CD4-positive, alpha-beta T cell treated with Interleukin-17A for 1 hour (primary cell): ENCODE results near the gene MAP2K1.
"Not testable (repeated sequence)": the region's sequence is repeated elsewhere in the genome, so short reads cannot be mapped to it uniquely, and the experiment has no call there.

ENCODE experiments used
- DNase-seq: peaks from one replicate; pipeline ENCODE4 v3.0.0-alpha.2; 2020

MAP2K1 gene

DNA sequence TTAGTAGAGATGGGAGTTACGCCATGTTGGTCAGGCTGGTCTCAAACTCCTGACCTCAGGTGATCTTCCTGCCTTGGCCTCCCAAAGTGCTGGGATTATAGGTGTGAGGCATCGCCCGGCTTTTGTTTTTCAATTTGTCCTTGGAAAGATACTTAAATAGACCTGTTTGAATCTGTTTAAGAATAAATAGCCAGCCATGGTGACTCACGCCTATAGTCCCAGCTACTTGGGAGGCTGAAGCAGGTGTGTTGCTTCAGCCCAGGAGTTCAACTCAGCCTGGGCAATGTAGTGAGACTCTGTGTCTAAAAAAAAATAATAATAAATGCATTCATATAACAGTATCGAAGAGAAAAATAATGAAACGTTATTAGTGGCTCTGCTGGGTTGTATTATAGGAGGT, 93.6 kb downstream of the MAP2K1 start:
- DNase-seq = no peak

DNA sequence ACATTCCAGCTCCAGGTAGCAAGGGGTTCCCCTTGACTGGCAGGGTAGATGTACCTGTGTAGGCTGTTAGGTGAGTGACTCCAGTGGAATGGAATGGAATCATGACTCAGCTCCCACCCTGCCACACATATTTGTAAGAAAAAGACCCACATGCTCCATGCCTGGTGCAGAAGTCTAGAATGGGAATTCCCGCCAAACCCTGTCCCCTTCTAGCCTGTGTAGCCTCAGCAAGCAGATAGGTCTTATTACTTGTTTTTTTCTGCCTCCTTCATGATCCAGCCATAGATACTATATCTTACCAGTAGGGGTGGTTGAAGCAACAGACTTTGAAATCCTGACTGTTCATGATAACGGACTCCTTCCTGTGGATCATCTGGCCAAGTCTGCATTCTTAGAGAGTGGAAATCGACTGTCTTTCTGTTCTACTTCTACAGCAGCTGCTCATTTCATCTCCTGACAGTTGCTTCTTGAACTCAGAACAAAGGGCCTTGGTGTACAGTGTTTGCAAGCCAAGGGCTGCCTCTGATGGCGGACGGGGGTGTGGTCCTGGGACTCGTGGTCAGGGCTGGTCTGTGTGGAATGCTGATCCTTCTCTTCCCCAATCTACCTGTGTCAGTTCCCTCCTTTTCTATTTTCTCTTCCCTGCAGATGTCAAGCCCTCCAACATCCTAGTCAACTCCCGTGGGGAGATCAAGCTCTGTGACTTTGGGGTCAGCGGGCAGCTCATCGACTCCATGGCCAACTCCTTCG, 94.6 kb downstream of the MAP2K1 start:
- DNase-seq = no peak

DNA sequence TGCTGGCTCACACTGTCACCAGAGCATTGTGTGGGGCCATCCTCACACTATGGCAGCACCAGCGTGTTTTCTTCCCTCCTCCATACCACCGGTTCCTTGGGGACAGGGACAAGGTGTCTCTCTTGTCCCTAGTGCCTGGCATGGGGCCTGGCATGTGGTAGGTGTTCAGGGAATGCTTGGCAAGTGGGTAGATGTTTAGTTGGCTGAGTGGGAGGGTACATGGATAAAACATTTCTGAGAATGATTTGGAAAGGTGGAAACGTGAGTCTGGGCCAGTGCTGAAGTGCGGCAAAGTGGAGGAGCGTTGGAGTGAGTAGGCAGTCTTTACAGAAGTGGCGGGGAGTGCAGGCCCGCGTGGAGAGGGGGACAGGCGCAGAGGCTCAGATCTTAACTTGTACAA, 95.8 kb downstream of the MAP2K1 start:
- DNase-seq = no peak

DNA sequence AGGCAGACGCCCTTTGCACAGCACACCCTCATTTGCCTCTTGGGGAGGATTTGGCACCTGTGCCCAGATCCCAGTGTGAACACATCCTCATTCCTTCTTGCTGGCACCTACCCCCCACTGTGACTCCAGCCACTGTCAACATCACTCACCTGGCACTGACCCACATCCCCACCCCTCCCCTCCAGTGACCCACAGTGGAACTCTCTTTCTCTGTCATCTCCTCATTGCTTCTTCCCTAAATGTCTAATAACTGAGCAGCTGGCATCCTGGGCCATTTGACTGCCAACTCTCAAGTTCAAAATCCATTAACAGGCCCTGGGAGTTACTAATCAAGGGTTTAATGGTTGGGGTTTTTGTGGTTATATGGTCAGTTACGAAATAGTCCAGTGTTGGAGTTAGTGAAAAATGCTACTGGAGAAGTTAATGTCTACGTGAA, 96.4 kb downstream of the MAP2K1 start:
- DNase-seq = no peak

DNA sequence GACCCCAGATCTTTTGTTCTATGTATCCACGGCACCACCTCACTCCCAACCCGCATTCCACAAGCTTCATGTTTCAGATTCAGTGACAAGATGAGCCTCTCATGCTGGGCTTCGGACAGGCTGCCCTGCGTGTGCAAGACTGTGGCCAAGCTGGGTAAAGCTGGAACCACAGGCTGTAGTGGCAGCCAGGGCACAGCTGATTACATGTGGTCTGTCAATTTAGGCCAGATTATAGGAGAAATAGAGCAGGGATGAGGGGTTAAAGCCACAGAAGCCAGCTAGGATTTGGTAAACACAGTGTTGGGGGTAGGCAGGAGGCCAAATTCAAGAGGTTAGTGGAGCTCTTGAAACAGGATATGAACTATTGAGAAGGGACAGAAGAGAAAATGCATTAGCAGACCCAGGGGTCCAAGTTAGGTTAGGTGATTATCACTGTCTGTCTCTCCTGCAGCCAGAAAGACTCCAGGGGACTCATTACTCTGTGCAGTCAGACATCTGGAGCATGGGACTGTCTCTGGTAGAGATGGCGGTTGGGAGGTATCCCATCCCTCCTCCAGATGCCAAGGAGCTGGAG, 97.9 kb downstream of the MAP2K1 start:
- DNase-seq = no peak

DNA sequence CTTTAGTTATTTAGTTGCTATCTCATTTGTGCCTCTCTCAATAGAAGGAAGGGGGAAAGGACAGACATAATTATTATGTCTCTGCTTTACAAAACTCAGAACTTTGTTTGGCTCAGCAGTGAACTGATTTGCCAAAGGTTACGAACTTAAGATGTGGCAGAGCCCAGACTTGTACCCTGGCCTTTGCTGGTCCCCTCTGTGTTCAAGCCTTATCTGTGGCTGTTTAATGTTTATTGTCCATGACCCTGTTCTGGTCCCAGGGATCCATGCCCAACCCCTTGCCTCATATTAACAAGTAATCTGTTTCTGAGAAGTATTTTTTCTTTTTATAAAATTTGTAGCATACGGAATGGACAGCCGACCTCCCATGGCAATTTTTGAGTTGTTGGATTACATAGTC, 100.2 kb downstream of the MAP2K1 start:
- no peak for DNase-seq

DNA sequence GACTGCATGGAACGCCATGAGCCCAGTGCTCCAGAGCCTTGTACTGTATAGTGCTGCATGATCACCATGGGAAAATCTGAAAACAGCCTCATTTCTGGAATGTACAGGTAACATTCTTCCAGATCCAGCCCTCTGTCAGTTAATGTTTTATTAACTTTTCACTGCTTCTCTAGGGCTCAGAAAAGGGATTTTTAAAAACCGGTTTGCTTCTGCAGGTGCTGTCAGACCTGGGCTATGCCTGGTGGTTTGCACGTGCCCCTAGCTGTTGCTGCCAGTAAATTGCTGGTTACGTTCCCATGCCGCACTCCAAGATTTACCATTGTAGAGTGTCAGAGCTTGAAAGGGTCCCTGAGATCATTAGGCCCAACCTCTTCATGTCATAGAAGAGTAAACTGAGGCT, 101.8 kb downstream of the MAP2K1 start:
- DNase-seq = no peak

DNA sequence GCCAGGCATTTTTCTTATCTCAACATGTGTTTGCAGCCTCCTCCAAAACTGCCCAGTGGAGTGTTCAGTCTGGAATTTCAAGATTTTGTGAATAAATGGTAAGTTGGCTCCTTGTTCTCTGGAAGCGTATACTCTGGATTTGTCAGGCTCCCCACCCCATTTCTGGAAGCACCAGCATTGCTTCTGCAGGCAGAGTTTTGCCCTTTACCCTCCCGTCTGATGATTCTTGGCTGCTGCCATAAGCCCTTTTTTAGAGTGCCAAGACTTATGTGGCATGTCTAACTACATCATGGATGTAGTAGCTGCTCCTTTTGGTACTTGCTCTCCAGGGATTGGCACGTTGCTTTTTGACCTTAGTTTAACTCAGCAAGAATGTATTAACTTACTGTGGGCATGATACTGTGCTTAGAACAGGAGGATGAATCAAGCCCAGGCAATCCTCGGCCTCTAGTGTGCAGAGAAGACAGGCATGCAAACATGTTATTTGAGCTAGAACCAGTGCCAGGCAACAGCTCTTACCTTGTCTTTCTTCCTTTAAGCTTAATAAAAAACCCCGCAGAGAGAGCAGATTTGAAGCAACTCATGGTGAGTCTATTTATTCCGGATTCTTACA, 102.6 kb downstream of the MAP2K1 start:
- DNase-seq = no peak

DNA sequence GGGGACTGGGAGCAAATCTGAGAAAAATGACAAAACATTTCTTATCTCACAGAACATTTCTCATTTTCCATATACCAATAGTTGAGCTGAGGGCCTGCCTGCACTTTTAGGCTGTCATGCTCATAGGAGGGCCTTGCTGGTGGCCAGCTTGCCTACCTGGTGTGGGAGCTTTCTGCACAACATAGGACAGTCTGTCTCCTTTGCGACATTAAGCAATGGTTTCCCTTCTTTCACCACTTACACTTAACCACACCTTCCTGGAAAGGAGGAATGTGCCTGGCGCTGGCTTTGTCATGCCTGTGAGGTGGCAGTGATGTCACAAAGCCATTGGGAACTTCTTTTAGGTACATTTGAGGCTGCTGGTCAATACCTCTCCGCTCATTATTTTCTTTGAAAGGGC, 105.1 kb downstream of the MAP2K1 start:
- no peak for DNase-seq

DNA sequence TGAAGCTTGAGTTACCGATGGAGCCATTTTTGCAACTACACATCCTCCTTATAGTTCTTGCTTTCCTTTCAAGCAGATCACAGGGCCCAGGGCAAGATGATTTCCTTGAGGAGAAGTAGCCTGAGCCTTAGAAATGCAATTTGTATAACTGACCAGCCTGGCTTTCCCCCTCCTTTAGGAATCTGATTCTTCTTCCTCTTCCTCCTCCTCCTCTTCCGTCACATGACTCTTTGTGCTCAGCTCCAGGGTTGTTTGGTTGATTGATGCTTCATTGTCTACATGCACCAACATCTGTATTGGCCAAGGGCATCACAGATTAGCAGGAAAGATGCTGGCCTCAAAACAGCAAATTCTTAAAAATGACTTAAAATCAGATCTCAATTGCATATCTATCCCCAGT, 107.5 kb downstream of the MAP2K1 start:
- no peak for DNase-seq

DNA sequence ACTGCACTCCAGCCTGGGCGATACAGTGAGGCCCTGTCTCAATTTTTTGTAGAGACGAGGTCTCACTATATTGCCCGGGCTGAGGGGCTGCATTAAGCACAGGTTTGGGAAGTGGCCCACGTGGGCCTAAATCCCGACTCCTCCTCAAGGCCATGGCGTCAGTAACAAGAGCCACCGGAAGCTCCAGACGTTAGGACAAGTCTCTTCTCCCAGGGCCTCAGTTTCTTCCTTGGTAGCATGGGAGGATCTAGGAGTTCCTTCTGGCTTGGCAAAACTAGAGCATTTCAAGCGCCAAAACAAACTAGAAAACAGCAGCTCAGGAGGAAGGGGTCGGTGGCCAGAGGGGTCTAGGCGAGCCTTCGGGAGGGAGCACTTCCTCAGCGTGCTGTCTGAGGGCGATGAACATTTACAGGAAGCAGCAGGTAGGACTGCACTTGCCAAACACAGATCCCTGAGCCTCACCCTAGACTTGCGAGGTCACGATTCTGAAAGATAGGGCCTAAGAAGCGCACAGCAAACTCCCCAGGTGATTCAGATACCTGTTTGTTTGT, 110.3 kb downstream of the MAP2K1 start:
- DNase-seq = no peak

DNA sequence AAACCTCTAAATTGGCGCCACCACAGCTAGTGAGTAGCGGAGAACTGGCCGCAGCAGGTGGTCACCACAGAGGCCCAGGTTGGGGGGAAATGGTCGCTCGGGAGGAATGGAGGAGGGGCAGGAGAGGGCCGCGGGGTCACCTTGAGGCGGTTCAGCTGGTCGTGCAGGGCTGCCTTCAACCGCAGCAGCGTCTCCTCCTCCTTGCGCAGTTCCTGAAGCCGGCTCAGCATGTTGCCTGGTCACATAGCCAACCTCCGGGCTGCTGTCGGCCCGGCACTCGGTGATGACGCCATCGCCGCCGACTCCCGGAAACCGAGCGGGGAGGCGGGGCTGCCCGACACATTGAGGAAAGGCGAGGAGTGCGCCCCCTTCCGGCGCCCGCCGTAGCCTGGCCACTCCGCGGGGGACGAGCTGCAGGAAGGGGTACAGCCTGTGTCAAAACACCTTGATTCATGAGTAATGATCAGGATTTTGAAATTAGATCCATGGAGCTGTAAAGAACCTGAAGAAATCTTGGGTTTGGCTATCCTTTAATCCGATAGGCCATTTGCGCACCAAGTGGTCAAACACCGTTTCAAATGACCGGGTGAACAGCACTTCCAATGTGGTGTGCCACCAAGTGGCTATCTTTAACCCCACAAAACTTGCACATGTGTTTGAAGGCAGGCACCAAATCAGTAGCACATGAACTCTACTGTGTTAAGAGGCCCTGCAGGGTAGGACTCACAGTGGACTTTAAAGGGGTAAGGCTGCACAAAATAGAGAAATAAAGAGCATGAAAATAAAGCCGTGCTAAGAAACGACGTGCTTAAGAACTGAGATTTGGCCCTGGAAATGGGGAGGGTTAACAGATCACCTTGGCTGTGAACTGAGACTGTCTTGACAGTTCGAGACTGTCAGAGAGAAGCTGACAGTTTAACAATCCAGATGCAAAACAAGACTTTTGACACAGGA, 111.1 kb downstream of the MAP2K1 start, which contains the start of gene SNAPC5:
Gene SNAPC5 (minus strand): TSS at position 261 of the 954 bp plus-strand sequence. CDS start 31 bp downstream, at position 230.
- DNase-seq = peak; percentile 97

DNA sequence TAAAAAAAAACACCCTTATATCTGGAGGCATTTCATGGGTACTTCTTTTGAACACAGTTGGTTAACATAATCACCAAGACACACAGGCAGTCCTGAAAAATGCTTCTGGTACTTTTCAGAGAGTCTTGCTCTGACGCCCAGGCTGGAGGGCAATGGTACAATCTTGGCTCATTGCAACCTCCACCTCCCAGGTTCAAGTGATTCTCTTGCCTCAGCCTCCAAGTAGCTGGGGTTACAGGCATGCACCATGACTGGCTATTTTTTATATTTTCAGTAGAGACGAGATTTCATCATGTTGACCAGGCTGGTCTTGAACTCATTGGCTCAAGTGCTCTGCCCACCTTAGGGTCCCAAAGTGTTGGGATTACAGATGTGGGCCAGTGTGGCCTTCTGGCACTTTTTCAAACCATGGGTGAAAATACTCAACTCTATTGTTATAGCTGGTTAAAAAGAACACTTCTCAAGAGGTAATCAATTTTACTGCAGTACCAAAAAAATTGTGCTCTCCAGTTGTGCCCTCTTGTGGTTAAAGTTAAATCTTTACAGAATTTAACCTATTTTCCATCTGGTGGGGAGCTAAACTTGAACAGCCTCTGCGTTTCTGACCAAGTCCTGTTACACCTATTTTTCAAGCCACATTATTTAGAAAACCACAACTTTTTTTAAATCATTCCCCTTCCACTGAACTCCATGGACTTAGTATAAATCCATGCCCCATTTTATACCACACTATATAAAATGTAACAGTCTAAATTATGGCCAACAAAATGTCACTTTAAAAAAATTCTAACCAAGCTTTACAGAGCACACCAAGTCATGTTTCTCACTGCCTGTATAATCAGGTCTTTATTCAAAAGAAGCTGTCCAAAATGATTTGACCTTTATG, 112.0 kb downstream of the MAP2K1 start:
- DNase-seq = peak; percentile 66

DNA sequence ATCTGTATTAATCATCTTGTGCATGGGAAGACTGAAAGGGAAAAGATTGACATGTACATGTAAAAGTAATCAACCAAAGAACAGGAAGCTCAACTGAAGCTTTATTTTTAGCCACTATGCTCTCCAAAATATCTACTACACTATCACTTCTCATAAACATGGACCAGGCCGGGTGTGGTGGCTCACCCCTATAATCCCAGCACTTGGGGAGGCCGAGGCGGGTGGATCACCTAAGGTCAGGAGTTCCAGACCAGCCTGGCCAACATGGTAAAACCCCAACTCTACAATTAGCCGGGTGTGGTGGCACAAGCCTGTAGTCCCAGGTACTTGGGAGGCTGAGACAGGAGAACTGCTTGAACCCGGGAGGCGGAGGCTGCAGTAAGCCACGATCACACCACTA, 113.6 kb downstream of the MAP2K1 start:
- DNase-seq = not testable (repeated sequence)

DNA sequence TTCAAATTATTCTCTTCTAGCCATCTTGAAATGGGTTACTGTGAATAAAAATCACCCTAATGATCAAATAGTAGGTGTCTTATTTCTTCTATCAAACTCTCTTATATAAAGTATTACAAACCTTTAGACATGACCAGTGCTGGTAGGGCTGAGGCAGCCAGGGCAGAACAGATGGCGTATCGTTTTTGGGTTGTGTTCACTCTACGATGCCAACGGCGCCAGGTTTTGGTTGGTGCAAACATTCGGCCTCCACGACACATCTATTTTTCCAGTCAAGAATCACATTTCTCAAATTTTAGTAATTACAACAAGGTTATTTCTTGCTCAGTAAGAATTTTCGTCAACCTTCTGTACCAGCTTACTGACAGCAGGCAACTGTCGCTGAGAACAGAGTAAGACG, 115.8 kb downstream of the MAP2K1 start:
- DNase-seq = no peak

DNA sequence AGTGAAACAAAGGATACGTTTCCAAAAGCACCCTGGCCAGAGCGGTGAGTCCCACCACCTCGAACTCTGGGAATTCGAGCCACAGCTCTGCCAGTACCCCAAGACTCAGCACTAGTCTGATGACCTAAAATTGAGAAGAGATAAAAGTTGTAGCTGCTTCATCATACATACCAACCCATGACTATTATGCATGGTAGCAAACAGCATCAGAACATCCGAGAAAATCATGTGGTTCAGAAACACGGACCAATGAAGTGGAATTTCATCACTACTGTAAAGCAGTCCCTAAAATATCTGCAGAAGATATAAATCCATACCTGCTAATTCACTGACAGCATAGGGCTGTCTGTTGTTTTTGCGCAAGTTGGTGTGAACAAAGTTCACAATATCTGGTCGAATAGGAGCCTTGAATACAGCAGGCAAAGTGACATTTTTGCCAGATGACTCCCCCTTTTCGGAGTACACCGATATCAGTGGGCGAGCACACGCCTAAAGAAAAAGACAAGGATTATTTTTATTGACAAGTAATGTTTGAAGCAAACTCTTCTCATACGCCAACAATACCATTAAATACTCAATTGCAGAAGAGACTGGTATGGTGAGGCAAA, 116.4 kb downstream of the MAP2K1 start:
- DNase-seq = not testable (repeated sequence)

DNA sequence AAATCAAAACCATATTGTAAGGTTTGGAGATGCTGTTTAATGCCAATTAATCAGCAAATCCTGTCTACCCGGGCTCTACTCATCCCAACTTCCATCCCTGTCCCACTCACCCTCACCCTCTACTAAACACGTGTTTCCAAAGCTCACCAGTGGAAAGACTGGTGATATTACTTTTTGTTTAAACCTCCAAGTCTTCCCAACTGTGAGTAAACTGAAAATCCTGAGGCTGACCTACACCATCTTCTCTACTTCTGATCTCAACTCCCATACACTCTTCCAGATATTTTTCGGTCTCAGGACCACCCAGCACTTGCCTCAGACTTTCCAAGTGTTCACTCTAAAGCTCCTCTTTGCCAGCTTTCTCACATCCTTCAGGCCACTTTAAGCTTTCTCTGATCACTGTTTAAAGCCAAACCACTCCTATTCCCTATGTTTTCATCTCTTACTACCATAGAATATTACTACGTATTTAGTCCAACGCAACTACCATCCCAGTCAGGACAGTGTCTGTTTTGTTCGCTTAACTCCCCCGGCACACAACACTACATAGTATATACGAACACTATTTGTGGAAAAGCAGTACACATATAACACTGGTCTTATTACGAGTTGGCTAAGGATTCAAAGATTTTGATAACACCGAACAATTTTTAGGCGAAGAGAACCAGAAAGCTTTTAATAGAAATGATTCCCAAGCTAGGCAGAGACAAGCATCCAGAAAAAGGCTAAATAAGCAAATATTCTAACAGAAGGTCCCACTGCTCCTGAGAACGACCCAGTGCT, 117.3 kb downstream of the MAP2K1 start:
- DNase-seq = no peak

DNA sequence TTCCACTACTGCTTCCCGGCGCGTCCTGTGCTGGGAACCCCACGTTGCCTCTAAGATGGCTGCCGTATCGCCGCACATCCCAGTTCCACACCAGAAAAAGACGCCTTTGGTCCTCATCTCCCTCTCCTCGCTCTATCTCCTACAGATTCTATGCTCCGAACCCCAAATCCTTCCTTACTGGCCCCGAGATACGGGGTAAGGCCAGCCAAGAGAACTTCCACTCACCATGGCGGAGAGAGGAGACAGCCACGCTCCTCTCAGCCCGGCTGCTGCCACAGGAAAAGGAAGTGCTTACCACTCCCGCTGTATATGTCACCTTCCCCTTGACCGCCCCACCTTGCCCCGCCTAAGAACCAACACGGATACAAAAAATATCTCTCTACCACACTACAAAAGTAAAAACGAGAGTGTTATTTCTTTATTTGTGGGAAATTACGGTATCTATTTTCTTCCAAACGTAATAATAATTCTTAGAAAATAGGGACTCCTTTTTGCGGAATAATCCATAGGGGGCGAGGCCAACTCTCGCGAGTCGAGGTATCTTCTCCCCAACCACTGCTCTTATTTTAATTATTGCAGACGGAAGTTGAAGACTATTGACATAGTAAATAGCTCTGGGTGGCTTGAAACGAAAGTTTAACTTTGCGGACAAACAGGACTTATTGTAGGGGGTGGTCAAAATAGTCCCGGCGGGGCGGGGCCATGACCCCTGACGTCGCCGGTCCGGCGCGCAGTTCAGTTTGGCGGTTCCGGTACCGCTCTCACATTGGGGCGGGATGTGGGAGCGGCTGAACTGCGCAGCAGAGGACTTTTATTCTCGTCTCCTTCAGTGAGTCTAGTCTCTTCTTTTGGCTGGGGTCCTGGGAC, 118.1 kb downstream of the MAP2K1 start, which contains the start of the genes RPL4 and ZWILCH:
Gene RPL4 (minus strand): TSS at position 293 of the 867 bp plus-strand sequence. CDS start 65 bp downstream, at position 228.
Gene ZWILCH (plus strand): TSS at position 764 of the 867 bp plus-strand sequence. CDS start 13 bp downstream, at position 777.
- peak; percentile 90 for DNase-seq

DNA sequence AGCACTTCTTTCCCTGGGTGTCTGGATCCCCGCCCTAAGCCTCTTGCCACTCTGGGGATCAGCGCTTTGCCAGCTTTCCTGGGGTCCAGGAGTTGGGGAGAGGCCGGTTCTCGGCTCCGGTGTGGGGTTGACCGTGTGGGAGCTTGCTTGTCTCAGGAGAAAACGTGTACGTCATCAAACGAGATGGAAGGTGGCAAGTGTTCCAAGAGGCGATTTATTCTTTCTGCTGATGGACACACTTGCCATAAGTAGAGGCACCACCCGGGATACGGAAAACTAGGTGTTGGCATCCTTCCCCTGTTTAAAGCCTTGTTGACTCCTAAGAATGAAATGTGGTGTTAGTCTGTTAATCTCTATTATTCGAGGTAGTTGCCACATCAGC, 118.7 kb downstream of the MAP2K1 start:
- no peak for DNase-seq
